ENCODE data around the gene ANGPTL2.

GRCh38 chr9:127138444-127138843 lies 16.0 kb upstream of the ANGPTL2 start:
- TF ChIP-seq CTCF (IDR thresholded peaks at IDR 0.05; ENCODE audit: poor library complexity) (no peak), EZH2phosphoT487 (IDR thresholded peaks at IDR 0.05; ENCODE audit: low read depth, severe bottlenecking, unreplicated experiment) (no peak)
